Measurements from ENCODE around the gene DNASE1.

DNA sequence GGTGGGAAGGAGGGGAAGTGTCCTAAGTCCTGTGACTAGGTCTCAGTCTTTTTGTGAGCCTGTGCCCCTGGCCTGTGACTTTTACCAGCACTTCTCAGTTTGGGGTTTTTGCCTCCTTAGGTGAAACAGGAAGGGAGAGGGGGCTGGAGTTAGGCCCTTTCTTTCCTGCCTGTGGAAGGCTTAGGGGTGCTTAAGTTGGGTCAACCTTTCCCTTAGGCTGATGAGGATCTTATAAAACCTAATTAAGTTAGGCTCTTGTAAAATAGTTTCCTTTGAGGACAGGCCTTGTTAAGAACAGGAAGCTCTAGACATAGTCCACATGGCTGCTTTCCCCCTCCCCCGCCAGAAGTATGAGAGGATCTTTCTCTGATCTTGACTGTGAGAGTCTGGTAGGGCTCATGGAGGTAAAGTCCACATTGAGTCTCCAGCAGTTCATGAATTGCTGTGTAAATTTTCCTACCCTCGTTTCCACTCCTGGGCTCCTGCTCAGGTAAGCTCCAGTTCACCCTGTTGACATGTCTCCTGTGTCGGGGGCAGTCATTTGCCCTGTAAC lies 17.0 kb upstream of the DNASE1 start:
- no peak for TF ChIP-seq CTCF (IDR thresholded peaks at IDR 0.05; ENCODE audit: low read depth, low read length, missing input control)
- TF ChIP-seq, protein P1, sequence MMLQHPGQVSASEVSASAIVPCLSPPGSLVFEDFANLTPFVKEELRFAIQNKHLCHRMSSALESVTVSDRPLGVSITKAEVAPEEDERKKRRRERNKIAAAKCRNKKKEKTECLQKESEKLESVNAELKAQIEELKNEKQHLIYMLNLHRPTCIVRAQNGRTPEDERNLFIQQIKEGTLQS (IDR thresholded peaks at IDR 0.05), result no peak
- TF ChIP-seq YY1 (IDR thresholded peaks at IDR 0.05), result no peak
- TF ChIP-seq FOXA2 (IDR thresholded peaks at IDR 0.05), result no peak
- no peak for TF ChIP-seq TAF1 (conservative IDR thresholded peaks at IDR 0.05)
- no peak for TF ChIP-seq JUND (IDR thresholded peaks at IDR 0.05)
- no peak for TF ChIP-seq RAD21 (IDR thresholded peaks at IDR 0.05)
- TF ChIP-seq, protein P2, sequence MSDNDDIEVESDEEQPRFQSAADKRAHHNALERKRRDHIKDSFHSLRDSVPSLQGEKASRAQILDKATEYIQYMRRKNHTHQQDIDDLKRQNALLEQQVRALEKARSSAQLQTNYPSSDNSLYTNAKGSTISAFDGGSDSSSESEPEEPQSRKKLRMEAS (IDR thresholded peaks at IDR 0.05), result no peak
- TF ChIP-seq GABPA (IDR thresholded peaks at IDR 0.05 in 1 of 2, conservative IDR thresholded peaks at IDR 0.05 in 1 of 2), result no peak
- no peak for TF ChIP-seq FOXA1 (IDR thresholded peaks at IDR 0.05)
- no peak for TF ChIP-seq SP1 (IDR thresholded peaks at IDR 0.05)
